ENCODE measurements around the gene MRPL19. TPM values are rescaled to one million over a fixed set of nuclear protein-coding genes. Genes with fewer than 3 reads are reported as not detected.

Gene MRPL19
- polyA plus RNA-seq, 3 donors: 4.5 to 25.0 (median 25.0) TPM

DNA sequence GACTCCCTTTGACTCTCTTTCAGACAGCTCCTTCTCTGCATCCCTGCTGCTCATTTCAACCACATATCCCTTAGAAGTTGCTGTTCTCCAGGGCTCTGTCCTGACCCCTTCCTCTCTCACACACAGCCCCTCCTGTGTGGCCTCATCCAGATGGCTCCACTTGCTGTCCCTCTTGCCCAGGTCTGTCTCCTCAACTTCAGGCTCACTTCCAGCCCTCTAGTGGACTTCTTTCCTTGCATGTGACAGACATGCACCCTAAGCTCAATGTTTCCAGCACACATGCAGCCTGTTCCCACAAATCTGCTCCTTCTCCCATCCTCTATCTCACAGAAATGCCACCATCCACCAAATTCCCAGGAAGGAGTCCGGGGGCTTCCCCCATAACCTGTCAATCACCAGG, 9.0 kb upstream of the MRPL19 start:
- H3K36me3 ChIP-seq (replicated peaks in 1 of 2; ENCODE audit: control insufficient read depth in 1 of 2, insufficient read depth in 2 of 2, low read length in 2 of 2): no peaks in the 10 kb centered on the region
- H3K9me3 Mint-ChIP-seq: no peaks in the 10 kb centered on the region
- no peaks in the 10 kb centered on the region for H4K20me1 ChIP-seq (ENCODE audit: insufficient read depth, low read length)
- no peaks in the 10 kb centered on the region for H3K36me3 Mint-ChIP-seq
- no peaks in the 10 kb centered on the region for H3K4me1 Mint-ChIP-seq
- no peaks in the 10 kb centered on the region for H3K9me3 ChIP-seq (replicated peaks in 1 of 2; ENCODE audit: control insufficient read depth in 1 of 2, insufficient read depth in 1 of 2, low read length in 2 of 2)
- no peak overlapping the region for H2AFZ ChIP-seq (ENCODE audit: insufficient read depth, low read depth, low read length, poor library complexity, severe bottlenecking)
- no peaks in the 10 kb centered on the region for H3K79me2 ChIP-seq (ENCODE audit: insufficient read depth, low read length)
- no peak overlapping the region for H3K27ac Mint-ChIP-seq
- H3K4me3 Mint-ChIP-seq: no peak overlapping the region
- peaks cover 2% of the 10 kb centered on the region in 2 donors for H3K27me3 ChIP-seq (ENCODE audit: control insufficient read depth in 2 of 2, insufficient read depth in 2 of 2, low read length in 2 of 2)
- H3K9ac ChIP-seq (ENCODE audit: insufficient read depth, low read length, poor library complexity, severe bottlenecking): no peak overlapping the region
- no peaks in the 10 kb centered on the region for H3K4me1 ChIP-seq (ENCODE audit: control insufficient read depth in 1 of 2, insufficient read depth in 2 of 2, low read length in 2 of 2)
- 71% methylated on average over 1 of the region's 1 CpG for WGBS (ENCODE audit: insufficient coverage)
- no peak for DNase-seq
- no peak overlapping the region for H3K27ac ChIP-seq (ENCODE audit: low read depth in 1 of 2, low read length in 2 of 2)
- intact Hi-C loops (cut with micrococcal nuclease): loop anchor here in 1 of 2 donors (10.0 kb wide), 1 partner anchor 943 kb away; no protein-coding TSS in a partner anchor
- H3K27me3 Mint-ChIP-seq (ENCODE audit: low read depth in 3 of 3): peaks cover 12 to 15% (median 14%) of the 10 kb centered on the region in 3 donors
- no peak overlapping the region for H3K4me2 ChIP-seq (replicated peaks; ENCODE audit: extremely low read depth, low read length, poor library complexity, severe bottlenecking)
- no peak overlapping the region for H3K4me3 ChIP-seq (replicated peaks in 1 of 3; ENCODE audit: low read depth in 2 of 3, low read length in 3 of 3)
- TF ChIP-seq, protein P1, sequence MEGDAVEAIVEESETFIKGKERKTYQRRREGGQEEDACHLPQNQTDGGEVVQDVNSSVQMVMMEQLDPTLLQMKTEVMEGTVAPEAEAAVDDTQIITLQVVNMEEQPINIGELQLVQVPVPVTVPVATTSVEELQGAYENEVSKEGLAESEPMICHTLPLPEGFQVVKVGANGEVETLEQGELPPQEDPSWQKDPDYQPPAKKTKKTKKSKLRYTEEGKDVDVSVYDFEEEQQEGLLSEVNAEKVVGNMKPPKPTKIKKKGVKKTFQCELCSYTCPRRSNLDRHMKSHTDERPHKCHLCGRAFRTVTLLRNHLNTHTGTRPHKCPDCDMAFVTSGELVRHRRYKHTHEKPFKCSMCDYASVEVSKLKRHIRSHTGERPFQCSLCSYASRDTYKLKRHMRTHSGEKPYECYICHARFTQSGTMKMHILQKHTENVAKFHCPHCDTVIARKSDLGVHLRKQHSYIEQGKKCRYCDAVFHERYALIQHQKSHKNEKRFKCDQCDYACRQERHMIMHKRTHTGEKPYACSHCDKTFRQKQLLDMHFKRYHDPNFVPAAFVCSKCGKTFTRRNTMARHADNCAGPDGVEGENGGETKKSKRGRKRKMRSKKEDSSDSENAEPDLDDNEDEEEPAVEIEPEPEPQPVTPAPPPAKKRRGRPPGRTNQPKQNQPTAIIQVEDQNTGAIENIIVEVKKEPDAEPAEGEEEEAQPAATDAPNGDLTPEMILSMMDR (IDR thresholded peaks at IDR 0.05): no peak

DNA sequence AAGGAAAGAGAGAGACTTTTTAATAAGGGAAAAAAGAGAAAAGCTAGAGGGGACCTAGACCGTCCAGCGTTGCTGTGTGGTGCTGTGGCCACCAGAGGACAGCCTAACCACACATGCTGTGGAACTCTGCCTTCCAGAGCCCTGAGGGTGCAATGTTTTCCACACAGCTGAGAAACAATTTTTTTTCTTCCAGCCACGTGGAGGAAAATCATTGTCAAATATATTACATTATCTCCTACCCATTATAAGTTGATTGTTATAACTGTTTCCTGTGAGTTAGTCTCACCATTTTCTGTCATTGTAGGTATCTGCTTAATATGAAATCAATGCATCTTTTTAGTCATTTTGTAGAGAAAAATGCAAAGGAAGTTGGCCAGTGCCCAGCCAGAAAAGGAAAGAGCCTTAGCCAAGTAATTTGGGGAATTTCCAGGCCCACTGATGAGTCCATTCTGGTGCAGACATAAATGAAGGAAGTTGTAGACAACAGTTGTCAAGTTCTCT, 5.9 kb upstream of the MRPL19 start:
- no peaks in the 10 kb centered on the region for H4K20me1 ChIP-seq (ENCODE audit: insufficient read depth, low read length)
- H3K27me3 Mint-ChIP-seq (ENCODE audit: low read depth in 3 of 3): peaks cover 7 to 15% (median 13%) of the 10 kb centered on the region in 3 donors
- 0% methylated on average over 2 of the region's 3 CpGs for WGBS (ENCODE audit: insufficient coverage)
- no peak overlapping the region for H3K27ac Mint-ChIP-seq
- no peaks in the 10 kb centered on the region for H3K9me3 ChIP-seq (replicated peaks in 1 of 2; ENCODE audit: control insufficient read depth in 1 of 2, insufficient read depth in 1 of 2, low read length in 2 of 2)
- DNase-seq: peak; percentile 15 to 39 (median 31)
- H3K27me3 ChIP-seq (ENCODE audit: control insufficient read depth in 2 of 2, insufficient read depth in 2 of 2, low read length in 2 of 2): peaks cover 2% of the 10 kb centered on the region in 2 donors
- H3K27ac ChIP-seq (ENCODE audit: low read depth in 1 of 2, low read length in 2 of 2): no peak overlapping the region
- no peak overlapping the region for H2AFZ ChIP-seq (ENCODE audit: insufficient read depth, low read depth, low read length, poor library complexity, severe bottlenecking)
- no peak overlapping the region for H3K4me3 Mint-ChIP-seq
- no peaks in the 10 kb centered on the region for H3K36me3 ChIP-seq (replicated peaks in 1 of 2; ENCODE audit: control insufficient read depth in 1 of 2, insufficient read depth in 2 of 2, low read length in 2 of 2)
- H3K36me3 Mint-ChIP-seq: no peaks in the 10 kb centered on the region
- no peaks in the 10 kb centered on the region for H3K4me1 Mint-ChIP-seq
- H3K4me2 ChIP-seq (replicated peaks; ENCODE audit: extremely low read depth, low read length, poor library complexity, severe bottlenecking): no peak overlapping the region
- H3K4me3 ChIP-seq (replicated peaks in 1 of 3; ENCODE audit: low read depth in 2 of 3, low read length in 3 of 3): no peak overlapping the region
- H3K79me2 ChIP-seq (ENCODE audit: insufficient read depth, low read length): no peaks in the 10 kb centered on the region
- no peaks in the 10 kb centered on the region for H3K9me3 Mint-ChIP-seq
- intact Hi-C loops (cut with micrococcal nuclease): no loop called here
- TF ChIP-seq, protein P1 (IDR thresholded peaks at IDR 0.05): peak; percentile 98
- no peak overlapping the region for H3K9ac ChIP-seq (ENCODE audit: insufficient read depth, low read length, poor library complexity, severe bottlenecking)
- no peaks in the 10 kb centered on the region for H3K4me1 ChIP-seq (ENCODE audit: control insufficient read depth in 1 of 2, insufficient read depth in 2 of 2, low read length in 2 of 2)

All from CD14-positive monocyte (primary cell).